GM12878 (cell line): ENCODE data around the gene ASPDH. TPM values are rescaled to one million over a fixed set of nuclear protein-coding genes. Genes with fewer than 3 reads are reported as not detected.

Source experiments
- ASH2L ChIP-seq: fragments of 300-600, 200-600 bp; sonication (generic); IDR thresholded peaks from 2 replicates; pipeline ENCODE4 v1.6.1; 2017; ENCODE audit warnings: low read depth, mild to moderate bottlenecking, borderline replicate concordance
- ATF7 ChIP-seq: fragments of 450-650 bp; IDR thresholded peaks from 2 replicates; pipeline ENCODE4 v1.6.1; 2016; ENCODE audit warnings: low read depth, mild to moderate bottlenecking
- BCLAF1 ChIP-seq: fragments of 450-650 bp; IDR thresholded peaks from 2 replicates; pipeline ENCODE4 v1.6.1; 2017; ENCODE audit warnings: antibody characterized with exemption, mild to moderate bottlenecking, moderate library complexity
- CBX3 ChIP-seq: fragments of 200-600 bp; sonication (generic); IDR thresholded peaks from 2 replicates; pipeline ENCODE4 v1.6.1; 2016; ENCODE audit warnings: low read depth, borderline replicate concordance
- CREB1 ChIP-seq: IDR thresholded peaks from 2 replicates; pipeline ENCODE4 v1.6.1; 2012; ENCODE audit warnings: low read depth, mild to moderate bottlenecking, inconsistent platforms
- E2F4 ChIP-seq: IDR thresholded peaks from 2 replicates; pipeline ENCODE4 v1.6.1; 2012; ENCODE audit warnings: low read depth, low read length, improper control_type of control experiment
- E2F8 ChIP-seq: fragments of 450-650 bp; IDR thresholded peaks from 2 replicates; pipeline ENCODE4 v1.6.1; 2018; ENCODE audit warnings: mild to moderate bottlenecking, low read depth, moderate library complexity; ENCODE audit not compliant: partially characterized antibody
- FOS ChIP-seq: IDR thresholded peaks from 3 replicates; pipeline ENCODE4 v1.6.1; 2011; ENCODE audit warnings: borderline replicate concordance; ENCODE audit not compliant: insufficient read length; ENCODE audit errors: extremely low read depth
- IRF4 ChIP-seq: IDR thresholded peaks from 2 replicates; pipeline ENCODE4 v1.6.1; 2011; ENCODE audit warnings: low read depth, low read length
- NBN ChIP-seq: fragments of 450-650 bp; IDR thresholded peaks from 2 replicates; pipeline ENCODE4 v1.6.1; 2016
- RAD51 ChIP-seq: fragments of 450-650 bp; IDR thresholded peaks from 2 replicates; pipeline ENCODE4 v1.6.1; 2016; ENCODE audit warnings: moderate library complexity, mild to moderate bottlenecking, inconsistent platforms
- RELA ChIP-seq: fragments of 450-650 bp; IDR thresholded peaks from 2 replicates; pipeline ENCODE4 v1.8.0; 2014; ENCODE audit warnings: borderline replicate concordance; ENCODE audit not compliant: partially characterized antibody
- RFX5 ChIP-seq: IDR thresholded peaks from 2 replicates; pipeline ENCODE4 v1.6.1; 2011; ENCODE audit warnings: low read depth, low read length, improper control_type of control experiment
- SKIL ChIP-seq: fragments of 450-650 bp; IDR thresholded peaks from 2 replicates; pipeline ENCODE4 v1.6.1; 2017; ENCODE audit warnings: mild to moderate bottlenecking, low read depth, inconsistent platforms; ENCODE audit not compliant: poor library complexity, severe bottlenecking
- SUPT20H ChIP-seq: IDR thresholded peaks from 2 replicates; pipeline ENCODE4 v1.6.1; 2011; ENCODE audit warnings: low read depth, mild to moderate bottlenecking, low read length, moderate library complexity, borderline replicate concordance; ENCODE audit not compliant: control insufficient read depth
- USF2 ChIP-seq: IDR thresholded peaks from 2 replicates; pipeline ENCODE4 v1.6.1; 2011; ENCODE audit warnings: low read depth, low read length, improper control_type of control experiment, borderline replicate concordance
- polyA plus RNA-seq, 11 experiments: library from polyadenylated mRNA; depleted of rRNA in 4 of 11; unstranded in 6 of 11; stranded (reverse) in 5 of 11; fragments of >200 nt; fragmentation: Nextera tagmentation in 4 of 11; fragmentation: Illumina TruSeq in 1 of 11; extraction: Ambion mirVana in 4 of 11; extraction: Trizol in 1 of 11; gene quantifications; 1 replicate in 1 of 11; 2 replicates in 10 of 11; pipeline versions ENCODE4 v1.2.1 to v1.2.3, GENCODE V29; 2011 to 2016; ENCODE audit warnings: inconsistent platforms in 2 of 11, missing spikeins in 2 of 11, low read depth in 1 of 11
- total RNA-seq, 4 experiments: library from RNA; depleted of rRNA in 3 of 4; stranded (reverse); fragments of >200 nt in 3 of 4; fragmentation: Illumina TruSeq in 1 of 4; extraction: Trizol in 1 of 4; gene quantifications; 2 replicates each; pipeline versions ENCODE4 v1.2.1 to v1.2.3, GENCODE V29; 2013 to 2021
- TF ChIP-seq, protein P1 (sequence below): fragments of 450-650 bp; formaldehyde crosslinking; IDR thresholded peaks from 2 replicates; pipeline ENCODE4 v1.4.0; 2022; ENCODE audit warnings: mild to moderate bottlenecking, moderate library complexity

Gene ASPDH
- total and polyA plus RNA-seq, 10 of the 15 experiments (the other 5 are each of a cell fraction or from before 2014, with no cell fraction given), result not detected

- TF ChIP-seq, protein P1, sequence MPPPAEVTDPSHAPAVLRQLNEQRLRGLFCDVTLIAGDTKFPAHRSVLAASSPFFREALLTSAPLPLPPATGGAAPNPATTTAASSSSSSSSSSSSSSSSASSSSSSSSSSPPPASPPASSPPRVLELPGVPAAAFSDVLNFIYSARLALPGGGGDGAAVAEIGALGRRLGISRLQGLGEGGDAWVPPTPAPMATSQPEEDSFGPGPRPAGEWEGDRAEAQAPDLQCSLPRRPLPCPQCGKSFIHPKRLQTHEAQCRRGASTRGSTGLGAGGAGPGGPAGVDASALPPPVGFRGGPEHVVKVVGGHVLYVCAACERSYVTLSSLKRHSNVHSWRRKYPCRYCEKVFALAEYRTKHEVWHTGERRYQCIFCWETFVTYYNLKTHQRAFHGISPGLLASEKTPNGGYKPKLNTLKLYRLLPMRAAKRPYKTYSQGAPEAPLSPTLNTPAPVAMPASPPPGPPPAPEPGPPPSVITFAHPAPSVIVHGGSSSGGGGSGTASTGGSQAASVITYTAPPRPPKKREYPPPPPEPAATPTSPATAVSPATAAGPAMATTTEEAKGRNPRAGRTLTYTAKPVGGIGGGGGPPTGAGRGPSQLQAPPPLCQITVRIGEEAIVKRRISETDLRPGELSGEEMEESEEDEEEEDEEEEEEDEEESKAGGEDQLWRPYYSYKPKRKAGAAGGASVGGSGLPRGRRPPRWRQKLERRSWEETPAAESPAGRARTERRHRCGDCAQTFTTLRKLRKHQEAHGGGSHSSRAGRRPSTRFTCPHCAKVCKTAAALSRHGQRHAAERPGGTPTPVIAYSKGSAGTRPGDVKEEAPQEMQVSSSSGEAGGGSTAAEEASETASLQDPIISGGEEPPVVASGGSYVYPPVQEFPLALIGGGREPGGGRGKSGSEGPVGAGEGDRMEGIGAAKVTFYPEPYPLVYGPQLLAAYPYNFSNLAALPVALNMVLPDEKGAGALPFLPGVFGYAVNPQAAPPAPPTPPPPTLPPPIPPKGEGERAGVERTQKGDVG, result no peak
- TF ChIP-seq E2F8 (no peak), CREB1 (no peak), FOS (no peak), NBN (no peak), RAD51 (no peak), RFX5 (no peak), SKIL (no peak), ASH2L (no peak), CBX3 (no peak), IRF4 (0 out of 2 replicates have a peak, but pooled peaks have one; percentile 38), SUPT20H (no peak), ATF7 (no peak), BCLAF1 (no peak), RELA (no peak), E2F4 (no peak), USF2 (no peak)
Measured at GRCh38 chr19:50537769-50538230, 24.1 kb upstream of the ASPDH start (continued).
